Activated CD8-positive, alpha-beta memory T cell treated with anti-CD3 and anti-CD28 coated beads, Interleukin-2, amount 50 U/mL, for 24 hours (primary cell): Measurements from ENCODE around the gene CUX1.

Experiments
- DNase-seq: peaks from one replicate; pipeline ENCODE4 v3.0.0-alpha.2; 2020; ENCODE audit errors: extremely low read depth

Gene CUX1

DNA sequence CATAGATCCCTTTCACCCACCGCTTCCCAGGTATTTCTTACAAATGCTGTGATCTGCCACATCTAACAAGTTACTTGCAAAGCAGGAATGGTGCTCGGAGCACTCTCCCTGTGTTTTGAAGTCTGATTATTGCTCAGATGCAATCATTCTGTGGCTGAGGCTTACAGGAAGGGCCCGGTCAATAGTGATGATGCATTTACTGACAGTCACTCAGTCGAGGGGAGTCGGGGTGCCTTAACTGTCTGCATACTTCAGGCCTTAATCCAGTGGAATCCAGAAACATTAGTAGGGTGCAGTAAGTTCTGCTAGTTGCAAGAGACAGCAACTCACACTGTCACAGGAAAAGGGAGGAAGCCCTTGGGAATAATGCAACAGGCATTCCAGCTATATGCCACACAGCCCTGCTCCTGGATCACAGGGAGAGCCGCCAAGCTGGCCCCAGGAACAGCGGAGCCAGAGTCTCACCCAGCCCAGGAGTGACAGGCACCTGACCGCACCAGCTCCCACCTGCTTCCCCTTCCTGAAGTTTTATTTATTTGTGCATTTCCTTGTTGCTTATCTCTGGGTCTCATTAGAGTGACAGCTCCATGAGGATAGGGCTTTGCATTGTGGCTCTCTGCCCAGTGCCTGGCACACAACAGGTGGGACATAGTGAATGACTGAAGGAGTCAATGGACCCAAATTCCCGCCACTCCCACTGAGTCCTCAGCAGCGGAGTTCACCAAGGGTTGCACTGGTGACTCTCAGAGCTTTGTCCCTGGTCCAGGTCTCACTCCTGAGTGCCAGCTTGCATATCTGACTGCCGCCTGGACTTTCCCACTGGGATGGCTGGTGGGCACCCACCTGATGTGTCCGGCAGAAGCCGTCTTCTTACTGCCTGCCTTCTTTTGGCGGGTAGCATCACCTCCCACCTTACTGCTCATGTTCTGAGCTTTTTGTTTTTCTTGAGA lies 256.8 kb downstream of the CUX1 start:
- no peak for DNase-seq

GRCh38 chr7:102075126-102075525 lies 257.7 kb downstream of the CUX1 start:
- no peak for DNase-seq

DNA sequence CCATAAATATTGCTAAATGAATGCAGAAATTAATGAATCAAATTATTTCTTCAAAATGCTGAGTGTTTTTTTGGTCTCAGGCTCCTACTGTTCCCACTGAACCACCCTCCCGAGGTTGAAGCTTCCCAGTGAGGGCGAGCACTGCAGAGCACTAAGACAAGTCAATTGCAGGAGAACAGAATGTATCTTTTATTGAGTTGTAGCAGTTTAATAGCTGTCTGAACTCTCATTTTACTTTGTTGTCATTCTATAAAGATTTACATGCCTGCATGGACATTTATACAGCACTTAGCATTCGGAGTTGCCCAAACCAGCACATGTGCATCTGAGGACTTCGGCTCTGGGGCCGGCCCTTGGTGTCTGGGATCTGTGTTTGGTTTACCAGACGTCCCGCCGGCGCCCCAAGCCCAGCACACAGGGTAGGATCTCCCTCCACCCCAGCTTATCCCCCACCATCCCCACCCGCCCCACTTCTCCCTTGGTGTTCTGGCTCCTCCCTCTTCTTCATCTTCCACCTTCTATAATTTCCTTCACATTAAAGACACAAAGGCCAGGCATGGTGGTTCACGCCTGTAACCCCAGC lies 258.2 kb downstream of the CUX1 start:
- DNase-seq, result no peak

- DNase-seq, result no peak
Observed at GRCh38 chr7:102077081-102077480, 259.7 kb downstream of the CUX1 start.

DNA sequence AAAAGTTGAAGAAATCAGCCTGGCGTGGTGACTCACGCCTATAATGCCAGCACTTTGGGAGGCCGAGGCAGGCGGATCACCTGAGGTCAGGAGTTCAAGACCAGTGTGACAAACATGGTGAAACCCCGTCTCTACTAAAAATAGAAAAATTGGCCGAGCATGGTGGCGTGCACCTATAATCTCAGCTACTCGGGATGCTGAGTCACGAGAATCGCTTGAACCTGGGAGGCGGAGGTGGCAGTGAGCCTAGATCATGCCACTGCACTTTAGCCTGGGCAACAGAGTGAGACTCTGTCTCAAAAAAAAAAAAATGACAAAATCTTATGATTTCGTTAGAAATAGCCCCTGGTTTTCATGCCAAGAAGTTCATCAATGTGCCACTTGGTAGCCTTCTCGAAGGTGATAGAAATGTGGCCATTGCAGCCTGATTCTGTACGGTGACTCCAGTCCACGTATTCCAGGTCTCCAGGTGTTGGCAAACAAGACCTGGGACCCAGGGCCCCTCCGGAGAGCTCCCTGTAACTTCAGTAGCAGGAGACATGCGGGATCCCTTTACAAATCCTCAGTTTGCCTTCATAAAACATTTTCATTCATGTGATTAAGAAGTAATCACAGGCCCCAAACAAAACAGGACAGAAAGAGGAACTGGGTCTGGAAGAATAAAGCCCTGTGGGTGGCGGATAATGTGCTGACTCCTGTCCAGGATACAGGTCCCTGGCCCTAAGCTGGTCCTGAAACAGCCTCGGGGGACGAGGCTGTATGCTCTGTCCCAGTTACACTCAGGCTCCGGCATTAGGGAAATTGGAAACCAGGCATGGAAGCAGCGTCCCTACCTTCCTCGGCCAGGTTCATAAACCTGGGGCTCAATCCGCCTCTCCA lies 262.0 kb downstream of the CUX1 start:
- no peak for DNase-seq

GRCh38 chr7:102080019-102080433 lies 262.6 kb downstream of the CUX1 start:
- no peak for DNase-seq

GRCh38 chr7:102080434-102081243 lies 263.2 kb downstream of the CUX1 start:
- DNase-seq, result no peak

GRCh38 chr7:102081244-102081627 lies 263.8 kb downstream of the CUX1 start:
- DNase-seq, result no peak

DNA sequence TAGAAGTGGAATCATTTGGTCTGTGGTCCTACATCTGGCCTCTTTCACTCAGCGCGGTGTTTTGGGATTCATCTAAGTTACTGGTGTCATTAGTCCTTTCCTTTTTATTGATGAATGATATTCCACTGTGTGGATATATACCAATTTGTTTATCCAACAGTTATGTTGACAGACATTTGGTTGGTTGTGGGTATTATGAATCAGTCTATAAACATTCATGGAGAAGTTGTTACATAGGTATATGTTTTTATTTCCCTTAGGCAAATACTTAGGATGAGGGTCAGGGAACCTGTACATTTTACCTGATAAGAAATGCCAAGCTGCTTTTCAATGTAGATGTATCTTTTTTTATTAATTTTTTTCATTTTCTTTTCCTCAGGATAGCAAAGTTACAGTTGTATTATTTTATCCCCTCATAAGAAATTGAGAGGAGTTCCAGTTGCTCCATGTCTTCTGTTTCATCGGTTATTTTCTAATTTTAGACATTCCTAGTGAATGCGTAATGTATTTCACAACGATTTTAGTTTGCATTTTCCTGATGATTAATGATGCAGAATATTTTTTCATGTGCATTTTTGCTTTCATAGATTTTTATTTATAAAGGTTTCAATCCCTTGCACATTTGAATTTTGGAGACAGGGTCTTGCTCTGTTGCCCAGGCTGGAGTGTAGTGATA lies 265.4 kb downstream of the CUX1 start:
- DNase-seq, result no peak

DNA sequence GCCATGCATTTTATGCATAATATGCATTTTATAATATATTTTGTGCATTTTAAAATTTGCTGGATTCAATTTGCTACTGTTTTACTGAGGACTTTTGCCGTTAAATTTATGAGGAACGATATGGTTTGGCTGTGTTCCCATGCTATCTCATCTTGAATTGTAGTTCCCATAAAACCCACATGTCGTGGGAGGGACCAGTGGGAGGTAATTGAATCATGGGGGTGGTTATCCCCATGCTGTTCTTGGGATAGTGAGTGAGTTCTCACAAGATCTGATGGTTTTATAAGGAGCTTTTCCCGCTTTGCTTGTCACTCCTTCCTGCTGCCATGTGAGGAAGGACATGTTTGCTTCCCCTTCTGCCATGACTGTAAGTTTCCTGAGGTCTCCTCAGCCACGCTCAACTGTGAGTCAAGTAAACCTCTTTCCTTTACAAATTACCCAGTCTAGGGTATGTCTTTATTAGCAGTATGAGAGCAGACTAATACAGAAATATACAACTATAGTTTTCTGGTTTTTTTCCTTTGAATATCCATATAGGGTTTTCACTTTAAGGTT lies 267.9 kb downstream of the CUX1 start:
- DNase-seq, result no peak

- DNase-seq, result no peak
Observed at GRCh38 chr7:102089175-102090098, 272.0 kb downstream of the CUX1 start.

DNA sequence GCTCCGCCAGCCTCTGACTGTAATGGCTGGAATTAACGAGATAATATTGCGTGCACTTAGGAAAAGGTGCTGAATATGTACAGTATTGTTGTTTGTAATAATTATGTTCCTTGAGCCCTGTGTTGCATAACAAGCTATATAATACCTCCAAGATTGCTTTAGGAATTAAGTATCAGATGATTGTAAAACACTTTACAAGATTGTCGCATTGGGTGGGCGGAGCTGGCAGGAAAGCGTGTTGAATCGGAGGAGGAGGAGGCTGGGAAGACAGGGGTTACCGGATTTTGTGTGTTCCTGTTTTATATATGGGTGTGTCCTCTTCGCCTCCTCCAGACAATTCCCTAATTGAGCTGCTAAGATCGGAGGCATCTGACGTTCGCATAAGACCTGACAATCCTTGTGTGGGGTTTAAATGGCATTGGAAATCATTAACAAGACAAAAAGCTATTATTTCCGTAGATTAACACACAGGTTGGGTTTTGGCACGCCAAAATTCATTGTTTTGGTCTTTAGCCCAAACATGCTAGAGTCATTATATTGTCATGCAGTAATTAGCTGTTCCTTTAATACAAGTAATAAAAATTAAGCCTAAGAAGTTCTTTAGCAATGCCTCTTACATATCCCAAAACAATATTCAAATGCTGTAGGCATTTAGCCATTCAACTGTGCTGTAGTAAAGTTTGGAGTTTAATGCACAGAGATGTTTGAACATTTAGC lies 276.3 kb downstream of the CUX1 start:
- no peak for DNase-seq

DNA sequence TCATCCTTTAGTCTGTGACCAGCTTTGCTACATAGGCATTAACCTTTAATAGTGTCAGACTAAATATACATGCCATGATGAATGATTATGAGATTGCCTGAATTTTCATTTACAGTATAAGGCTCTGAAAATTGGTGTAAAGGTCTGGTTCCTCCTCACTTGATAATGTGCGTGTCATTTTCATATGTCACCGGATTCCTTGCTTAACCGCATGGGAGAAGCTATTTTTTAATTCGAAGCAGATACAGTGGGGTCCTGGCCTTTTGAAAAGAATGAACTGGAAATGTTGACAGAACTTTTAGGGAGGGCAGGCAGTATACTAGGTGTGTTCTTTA lies 276.9 kb downstream of the CUX1 start:
- DNase-seq, result no peak

DNA sequence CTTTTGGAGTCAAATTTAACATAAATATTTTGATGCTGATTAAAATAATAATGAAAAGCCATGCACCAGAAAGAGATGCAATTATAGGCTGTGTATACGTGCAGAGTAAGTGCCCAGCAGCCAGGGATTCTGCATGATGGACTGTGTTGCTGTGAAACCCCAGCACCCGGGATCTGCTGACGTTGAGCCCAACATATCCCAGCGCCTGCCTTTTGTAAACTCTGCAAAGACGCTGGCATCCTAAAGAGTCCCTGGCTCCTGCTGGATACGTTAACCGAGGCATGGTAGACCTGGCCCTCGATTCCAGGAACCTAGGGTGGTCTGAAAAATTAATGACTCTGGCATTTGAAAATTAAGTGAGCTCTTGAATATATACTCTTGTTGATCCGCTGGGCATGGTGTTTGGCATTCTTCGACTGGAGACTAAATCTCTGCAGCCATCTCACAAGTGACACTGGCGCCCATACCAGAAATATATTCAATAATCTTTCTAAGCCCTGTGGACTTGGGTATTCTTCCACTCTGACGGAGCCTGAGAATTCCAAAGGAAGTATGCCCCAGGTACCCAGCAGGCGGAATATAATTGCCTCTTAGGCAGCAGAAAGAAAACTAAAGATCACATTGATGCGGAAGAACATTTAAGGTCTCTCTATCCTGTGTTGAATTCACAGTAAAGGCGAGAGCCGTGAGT lies 278.0 kb downstream of the CUX1 start:
- no peak for DNase-seq

GRCh38 chr7:102096012-102096332 lies 278.5 kb downstream of the CUX1 start:
- DNase-seq, result no peak

GRCh38 chr7:102096706-102097427 lies 279.4 kb downstream of the CUX1 start:
- no peak for DNase-seq

- no peak for DNase-seq
Observed at GRCh38 chr7:102097601-102098161, 280.3 kb downstream of the CUX1 start.

DNA sequence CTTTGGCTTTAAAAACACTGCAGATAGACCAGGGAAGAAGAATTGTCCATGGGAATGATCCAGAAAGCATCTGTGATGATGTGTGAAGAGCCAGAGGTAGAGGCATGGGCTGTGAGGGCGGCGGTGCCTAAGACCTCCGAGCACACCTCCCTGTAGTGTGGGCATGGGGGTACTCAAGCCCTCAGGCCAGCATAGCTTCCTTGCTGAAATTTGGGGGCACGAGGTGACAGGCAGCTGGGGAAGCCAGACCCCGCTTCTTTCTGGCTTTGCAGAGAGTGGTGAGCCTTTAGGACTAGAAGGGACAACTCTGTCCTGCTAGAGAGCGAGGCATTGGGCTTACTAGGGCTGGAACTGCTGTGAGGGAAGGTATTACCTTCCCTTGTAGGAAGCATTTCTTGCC lies 281.6 kb downstream of the CUX1 start:
- DNase-seq, result no peak
